ENCODE results near the gene SIGLEC12.
A peak's percentile ranks its signal among the peaks of the same experiment; 100 is the strongest.

The SIGLEC12 gene

GRCh38 chr19:51501594-51502263 lies at the start of gene SIGLEC12:
TSS of gene SIGLEC12 (minus strand) at chr19:51501800. CDS start at chr19:51501733, 67 bp downstream.
- DNase-seq, result peak; percentile 6

GRCh38 chr19:51550848-51551672 lies 49.5 kb upstream of the SIGLEC12 start:
- DNase-seq, result no peak

- DNase-seq, result no peak
Observed at GRCh38 chr19:51549533-51550324, 48.1 kb upstream of the SIGLEC12 start.

GRCh38 chr19:51548891-51549305 lies 47.3 kb upstream of the SIGLEC12 start:
- no peak for DNase-seq

GRCh38 chr19:51548213-51548651 lies 46.6 kb upstream of the SIGLEC12 start:
- DNase-seq, result no peak

- DNase-seq, result peak; percentile 98
Observed at GRCh38 chr19:51547397-51548212, 46.0 kb upstream of the SIGLEC12 start.

GRCh38 chr19:51546650-51547396 lies 45.2 kb upstream of the SIGLEC12 start:
- DNase-seq, result peak; percentile 99

GRCh38 chr19:51546107-51546649 lies 44.6 kb upstream of the SIGLEC12 start:
- DNase-seq, result no peak

GRCh38 chr19:51544038-51544437 lies 42.4 kb upstream of the SIGLEC12 start:
- no peak for DNase-seq

- DNase-seq, result no peak
Observed at GRCh38 chr19:51542699-51543098, 41.1 kb upstream of the SIGLEC12 start.

- DNase-seq, result no peak
Observed at GRCh38 chr19:51541458-51542357, 40.1 kb upstream of the SIGLEC12 start.

- DNase-seq, result no peak
Observed at GRCh38 chr19:51539821-51540366, 38.3 kb upstream of the SIGLEC12 start.

- no peak for DNase-seq
Observed at GRCh38 chr19:51535535-51535934, 33.9 kb upstream of the SIGLEC12 start.

- DNase-seq, result peak; percentile 80
Observed at GRCh38 chr19:51531349-51532315, 30.0 kb upstream of the SIGLEC12 start, which contains the start of gene SIGLEC6. TSS of gene SIGLEC6 (minus strand) at chr19:51531670. CDS start at chr19:51531648, 22 bp downstream.

- DNase-seq, result no peak
Observed at GRCh38 chr19:51530616-51531015, 29.0 kb upstream of the SIGLEC12 start.

- DNase-seq, result no peak
Observed at GRCh38 chr19:51529301-51529700, 27.7 kb upstream of the SIGLEC12 start.

- DNase-seq, result no peak
Observed at GRCh38 chr19:51525651-51526050, 24.1 kb upstream of the SIGLEC12 start.

- DNase-seq, result no peak
Observed at GRCh38 chr19:51524666-51525264, 23.2 kb upstream of the SIGLEC12 start.

All from GF-D8 (cell line).